Ectodermal cell (in vitro differentiated cells): Measurements from ENCODE around the gene TRPM3.

Experiments
- H3K27ac ChIP-seq: 2 replicates; pipeline ENCODE4 v1.7.0; 2013; ENCODE audit warnings: mild to moderate bottlenecking, low read depth, low read length; ENCODE audit not compliant: insufficient read depth, poor library complexity, severe bottlenecking
- H3K27me3 ChIP-seq: 2 replicates; pipeline ENCODE4 v1.7.0; 2013; ENCODE audit warnings: mild to moderate bottlenecking, low read length; ENCODE audit not compliant: insufficient read depth, control insufficient read depth, poor library complexity, severe bottlenecking
- H3K36me3 ChIP-seq: one replicate; pipeline ENCODE4 v1.7.0; 2013; ENCODE audit warnings: low read length; ENCODE audit not compliant: control insufficient read depth, insufficient read depth
- H3K4me1 ChIP-seq: one replicate; pipeline ENCODE4 v1.7.0; 2013; ENCODE audit warnings: low read length; ENCODE audit not compliant: control insufficient read depth, insufficient read depth
- H3K4me3 ChIP-seq: 2 replicates; pipeline ENCODE4 v1.7.0; 2013; ENCODE audit warnings: low read depth, low read length, control low read depth; ENCODE audit not compliant: insufficient read depth
- H3K9me3 ChIP-seq: 2 replicates; pipeline ENCODE4 v1.7.0; 2013; ENCODE audit warnings: mild to moderate bottlenecking, low read length, moderate library complexity; ENCODE audit not compliant: control insufficient read depth
- WGBS, 2 experiments: methylation state at CpG; one replicate each; pipeline ENCODE4 v1.1.7; 2013; ENCODE audit warnings: missing lambda C conversion rate in 2 of 2; 5-methylcytosine and 5-hydroxymethylcytosine counted together

TRPM3 gene

GRCh38 chr9:70701163-70701562 lies 420.3 kb downstream of the TRPM3 start:
- H3K27ac ChIP-seq: no peak overlapping the region
- WGBS, 2 experiments: 75 to 77% methylated on average over 6 of the region's 6 CpGs
- H3K27me3 ChIP-seq: no peaks in the 10 kb centered on the region
- H3K4me3 ChIP-seq: no peak overlapping the region
- H3K9me3 ChIP-seq: no peaks in the 10 kb centered on the region
- no peaks in the 10 kb centered on the region for H3K36me3 ChIP-seq
- peaks cover 8% of the 10 kb centered on the region for H3K4me1 ChIP-seq

DNA sequence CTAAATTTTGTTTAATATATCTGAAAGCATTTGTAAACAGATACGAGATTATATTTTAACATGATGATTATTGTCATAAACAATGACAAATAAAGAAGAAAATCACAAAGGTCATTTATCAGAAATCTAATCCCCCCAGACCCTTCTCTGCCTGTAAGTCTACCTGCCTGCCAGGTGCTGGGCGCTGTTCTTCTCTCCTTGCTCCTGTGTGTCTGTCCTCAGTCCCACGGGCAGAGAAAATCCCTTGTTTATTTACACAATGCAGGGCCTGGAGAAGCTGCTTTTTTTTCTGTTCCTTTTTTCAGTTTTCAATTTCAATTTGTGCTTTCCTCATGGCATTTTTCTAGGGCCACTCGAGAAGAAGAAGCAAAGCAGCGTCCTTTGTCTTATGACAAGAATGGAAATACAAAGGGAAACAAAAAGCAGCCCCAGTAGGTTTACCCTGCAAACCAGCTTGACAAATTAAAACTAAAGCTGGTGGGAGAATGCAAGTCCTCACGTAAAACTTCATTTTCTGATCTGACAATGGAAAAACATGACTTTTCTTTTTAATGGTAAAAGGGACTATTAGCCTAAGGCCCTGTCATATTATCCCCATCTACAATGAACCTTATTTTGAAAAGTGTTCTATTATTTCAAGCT lies 424.6 kb downstream of the TRPM3 start:
- peaks cover 8% of the 10 kb centered on the region for H3K4me1 ChIP-seq
- H3K9me3 ChIP-seq: no peaks in the 10 kb centered on the region
- H3K27me3 ChIP-seq: no peaks in the 10 kb centered on the region
- no peak overlapping the region for H3K4me3 ChIP-seq
- 17 to 18% methylated on average over 5 of the region's 6 CpGs for WGBS, 2 experiments
- H3K36me3 ChIP-seq: no peaks in the 10 kb centered on the region
- no peak overlapping the region for H3K27ac ChIP-seq

DNA sequence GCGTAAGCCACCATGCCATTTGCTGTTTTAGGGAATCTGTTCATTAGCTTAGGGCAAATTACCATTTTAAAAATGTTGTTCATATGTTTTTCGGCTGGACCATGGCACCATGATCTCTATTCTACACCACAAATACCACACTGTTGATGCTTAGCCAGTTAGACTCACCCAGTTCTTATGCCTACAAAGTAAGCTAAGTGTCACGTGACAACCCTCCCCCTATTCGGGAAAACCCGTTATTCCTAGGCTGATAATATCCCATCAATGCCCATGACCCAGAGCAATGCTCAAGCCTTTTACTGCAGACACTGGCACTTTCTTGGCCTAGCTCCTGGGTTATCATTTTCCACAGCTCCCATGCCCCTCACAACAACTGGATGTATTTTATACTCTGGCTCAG lies 426.7 kb downstream of the TRPM3 start:
- Histone ChIP-seq H3K36me3 (no peaks in the 10 kb centered on the region), H3K9me3 (no peaks in the 10 kb centered on the region), H3K4me3 (no peak overlapping the region), H3K27ac (no peak overlapping the region), H3K4me1 (peaks cover 5% of the 10 kb centered on the region), H3K27me3 (no peaks in the 10 kb centered on the region)
- WGBS, 2 experiments: 93 to 96% methylated on average over 5 of the region's 5 CpGs

- H3K4me3 ChIP-seq: no peak overlapping the region
- peaks cover 5% of the 10 kb centered on the region for H3K4me1 ChIP-seq
- no peak overlapping the region for H3K27ac ChIP-seq
- no peaks in the 10 kb centered on the region for H3K36me3 ChIP-seq
- no peaks in the 10 kb centered on the region for H3K9me3 ChIP-seq
- 100% methylated on average over 1 of the region's 1 CpG for WGBS, 2 experiments
- H3K27me3 ChIP-seq: no peaks in the 10 kb centered on the region
Observed at GRCh38 chr9:70693186-70693585, 428.2 kb downstream of the TRPM3 start.

DNA sequence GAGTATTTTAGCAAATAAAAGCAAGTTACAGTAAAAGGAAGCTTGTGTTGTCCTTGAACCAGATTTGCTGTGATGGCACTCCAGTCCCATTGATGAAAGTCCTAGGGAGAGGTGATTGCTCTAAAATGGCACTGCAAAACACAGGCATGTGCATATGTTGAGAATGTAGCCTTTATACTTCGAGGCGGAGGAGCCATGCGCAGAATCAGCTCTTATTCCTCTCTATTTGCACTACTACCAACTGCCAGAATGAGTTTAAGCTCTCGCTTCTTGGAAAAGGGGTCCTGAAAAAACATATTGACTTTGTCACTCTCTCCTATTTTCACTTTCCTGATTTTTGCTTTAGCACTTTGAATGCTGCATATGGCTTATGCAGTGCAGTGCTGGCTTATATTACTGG lies 429.0 kb downstream of the TRPM3 start:
- Histone ChIP-seq H3K4me1 (peaks cover 3% of the 10 kb centered on the region), H3K36me3 (no peaks in the 10 kb centered on the region), H3K27ac (no peak overlapping the region), H3K9me3 (no peaks in the 10 kb centered on the region), H3K4me3 (no peak overlapping the region), H3K27me3 (no peaks in the 10 kb centered on the region)
- WGBS, 2 experiments: 96 to 98% methylated on average over 4 of the region's 4 CpGs

- Histone ChIP-seq H3K4me3 (no peak overlapping the region), H3K27ac (no peak overlapping the region), H3K9me3 (no peaks in the 10 kb centered on the region), H3K36me3 (no peaks in the 10 kb centered on the region), H3K27me3 (no peaks in the 10 kb centered on the region), H3K4me1 (no peaks in the 10 kb centered on the region)
Observed at GRCh38 chr9:70688704-70689103, 432.7 kb downstream of the TRPM3 start.

- no peaks in the 10 kb centered on the region for H3K36me3 ChIP-seq
- H3K4me3 ChIP-seq: no peak overlapping the region
- WGBS, 2 experiments: 94 to 98% methylated on average over 2 of the region's 2 CpGs
- H3K27ac ChIP-seq: no peak overlapping the region
- H3K27me3 ChIP-seq: no peaks in the 10 kb centered on the region
- no peaks in the 10 kb centered on the region for H3K4me1 ChIP-seq
- H3K9me3 ChIP-seq: no peaks in the 10 kb centered on the region
Observed at GRCh38 chr9:70683841-70684240, 437.6 kb downstream of the TRPM3 start.

- no peaks in the 10 kb centered on the region for H3K27me3 ChIP-seq
- H3K4me3 ChIP-seq: no peak overlapping the region
- no peaks in the 10 kb centered on the region for H3K4me1 ChIP-seq
- H3K27ac ChIP-seq: no peak overlapping the region
- H3K9me3 ChIP-seq: no peaks in the 10 kb centered on the region
- H3K36me3 ChIP-seq: no peaks in the 10 kb centered on the region
Observed at GRCh38 chr9:70682298-70682697, 439.1 kb downstream of the TRPM3 start.

DNA sequence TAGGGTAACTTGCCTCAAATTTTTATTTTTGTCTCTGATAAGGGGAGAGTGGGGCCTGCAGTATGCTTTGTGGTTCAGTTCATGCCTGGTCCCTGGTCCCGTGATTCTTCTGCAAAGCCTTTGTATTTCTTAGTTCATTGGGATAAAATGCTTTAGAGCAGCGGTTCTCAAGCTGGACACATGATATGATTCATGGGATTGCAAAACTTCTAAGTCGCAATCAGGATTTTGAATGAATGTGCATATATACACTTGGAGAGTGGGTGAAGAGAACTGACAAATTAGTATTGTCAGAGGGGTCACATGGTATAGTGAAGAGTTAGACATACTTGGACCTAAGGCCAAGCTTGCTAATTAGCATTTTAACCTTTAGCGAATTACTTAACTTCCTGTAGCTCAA lies 441.6 kb downstream of the TRPM3 start:
- Histone ChIP-seq H3K27me3 (no peaks in the 10 kb centered on the region), H3K27ac (no peak overlapping the region), H3K9me3 (no peaks in the 10 kb centered on the region), H3K4me3 (no peak overlapping the region), H3K4me1 (no peaks in the 10 kb centered on the region), H3K36me3 (no peaks in the 10 kb centered on the region)
- WGBS, 2 experiments: 95 to 98% methylated on average over 3 of the region's 4 CpGs

DNA sequence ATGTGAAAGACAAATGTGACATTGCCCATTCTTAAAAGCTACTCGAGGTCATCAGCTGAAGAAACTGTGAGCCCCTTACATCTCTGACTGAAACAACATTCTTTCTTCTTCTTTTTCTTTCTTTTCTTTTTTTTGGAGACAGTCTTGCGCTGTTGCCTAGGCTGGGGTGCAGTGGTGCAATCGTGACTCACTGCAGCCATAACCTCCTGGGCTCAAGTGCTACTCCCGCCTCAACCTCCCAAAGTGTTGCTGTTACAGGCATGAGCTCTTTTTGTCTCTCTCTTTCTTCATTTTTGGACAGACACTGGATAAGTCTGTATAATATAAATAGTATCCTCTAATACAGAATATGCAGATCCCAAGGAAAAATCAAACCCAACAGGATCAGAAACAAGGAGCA lies 443.3 kb downstream of the TRPM3 start:
- Histone ChIP-seq H3K36me3 (no peaks in the 10 kb centered on the region), H3K27ac (no peak overlapping the region), H3K9me3 (no peaks in the 10 kb centered on the region), H3K4me1 (no peaks in the 10 kb centered on the region), H3K4me3 (no peak overlapping the region), H3K27me3 (no peaks in the 10 kb centered on the region)
- 90 to 98% methylated on average over 4 of the region's 4 CpGs for WGBS, 2 experiments
